Stimulated activated CD4-positive, alpha-beta T cell treated with anti-CD3 and anti-CD28 coated beads, Interleukin-15, amount 100 ng/mL, for 24 hours (primary cell): Measurements from ENCODE around the gene ANKRD29.
"Not testable (repeated sequence)": the region's sequence is repeated elsewhere in the genome, so short reads cannot be mapped to it uniquely, and the experiment has no call there.

ENCODE experiments used
- DNase-seq: peaks from one replicate; pipeline ENCODE4 v3.0.0-alpha.2; 2020

Gene ANKRD29

DNA sequence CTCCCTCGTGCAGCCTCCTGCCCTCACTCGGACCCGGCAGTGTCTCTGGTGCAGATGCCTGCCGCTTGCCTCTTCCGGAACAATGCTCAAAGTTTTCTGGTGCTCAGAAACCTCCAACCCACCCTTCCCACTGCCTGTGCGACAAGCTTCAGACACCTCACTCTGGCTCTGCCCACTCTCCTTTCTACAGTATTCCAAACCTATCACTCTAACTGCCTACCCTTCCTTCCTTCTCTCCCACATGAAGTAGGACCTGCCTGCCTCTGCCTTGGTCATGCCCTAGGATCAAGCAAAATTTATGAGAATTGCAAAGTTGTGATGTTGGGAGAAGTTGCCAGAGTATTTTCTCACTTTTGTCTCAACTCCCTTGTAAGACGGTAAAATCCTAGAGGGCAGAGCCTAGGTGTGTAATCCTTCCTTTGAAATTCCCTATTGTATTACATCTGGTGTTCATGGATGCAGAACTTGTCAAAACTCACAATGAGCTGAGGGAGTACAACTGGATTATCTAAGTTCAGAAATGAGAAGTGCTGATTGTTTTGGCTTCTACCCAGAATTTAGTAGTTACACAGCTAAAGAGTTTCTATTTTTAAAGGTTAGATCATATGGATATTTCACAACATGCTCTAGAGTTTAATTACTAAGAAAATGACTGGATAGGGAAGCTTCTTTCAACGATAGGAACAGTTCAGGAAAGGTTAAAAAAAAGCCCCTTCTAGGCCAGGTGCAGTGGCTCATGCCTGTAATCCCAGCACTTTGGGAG, 83.6 kb downstream of the ANKRD29 start:
- no peak for DNase-seq

DNA sequence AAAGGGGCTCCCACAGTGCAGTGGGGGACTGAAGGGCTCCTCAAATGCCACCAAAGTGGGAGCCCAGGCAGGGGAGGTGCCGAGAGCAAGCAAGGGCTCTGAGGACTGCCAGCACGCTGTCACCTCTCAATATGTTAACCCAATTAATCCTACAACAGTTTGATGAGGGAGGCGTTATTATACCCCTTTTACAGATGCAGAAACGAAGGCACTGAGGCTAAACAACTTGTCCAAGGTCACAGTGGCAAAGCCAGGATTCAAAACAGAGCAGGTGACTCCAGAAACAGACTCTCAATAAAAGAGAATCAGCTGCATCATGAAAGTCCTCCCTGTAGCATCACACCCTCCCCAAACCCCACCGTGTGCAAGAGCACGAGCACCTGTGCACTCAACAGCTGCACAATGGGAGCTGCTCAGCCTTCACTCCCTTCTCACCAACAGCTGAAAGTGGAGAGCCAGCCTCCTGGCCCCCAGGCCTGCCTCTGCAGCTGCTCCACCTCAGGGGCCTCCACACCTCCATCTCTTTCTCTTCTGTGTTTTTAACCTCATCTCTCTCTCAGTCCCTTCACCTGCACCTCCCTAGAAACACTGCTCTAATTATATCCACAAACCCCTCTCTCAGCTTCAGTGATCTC, 84.5 kb downstream of the ANKRD29 start:
- no peak for DNase-seq

DNA sequence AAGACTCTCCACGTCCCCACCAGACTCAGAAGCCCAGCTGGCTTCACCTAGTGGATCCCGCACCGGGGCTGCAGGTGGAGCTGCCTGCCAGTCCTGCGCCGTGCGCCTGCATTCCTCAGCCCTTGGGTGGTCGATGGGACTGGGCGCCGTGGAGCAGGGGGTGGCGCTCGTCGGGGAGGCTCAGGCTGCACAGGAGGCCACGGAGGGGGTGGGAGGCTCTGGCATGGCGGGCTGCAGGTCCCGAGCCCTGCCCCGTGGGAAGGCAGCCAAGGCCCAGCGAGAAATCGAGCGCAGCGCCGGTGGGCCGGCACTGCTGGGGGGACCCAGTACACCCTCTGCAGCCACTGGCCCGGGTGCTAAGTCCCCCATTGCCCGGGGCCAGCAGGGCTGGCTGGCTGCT, 85.2 kb downstream of the ANKRD29 start:
- not testable (repeated sequence) for DNase-seq

DNA sequence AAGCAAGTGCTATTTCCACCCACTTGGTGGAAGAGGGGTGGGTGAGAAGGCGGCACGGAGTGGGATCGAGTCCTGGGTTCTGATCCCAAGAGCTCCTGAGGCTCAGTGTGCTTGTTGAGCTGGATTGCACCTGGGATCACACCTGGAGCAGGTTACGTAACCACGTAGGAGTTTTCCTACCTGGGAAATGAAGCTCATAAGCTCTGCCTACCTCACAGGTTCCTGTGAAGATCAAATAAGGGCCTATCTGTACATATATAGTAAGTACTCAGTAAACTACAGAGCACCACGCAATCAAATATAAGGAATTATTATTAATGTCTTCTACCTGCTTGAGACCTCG, 87.4 kb downstream of the ANKRD29 start:
- no peak for DNase-seq

DNA sequence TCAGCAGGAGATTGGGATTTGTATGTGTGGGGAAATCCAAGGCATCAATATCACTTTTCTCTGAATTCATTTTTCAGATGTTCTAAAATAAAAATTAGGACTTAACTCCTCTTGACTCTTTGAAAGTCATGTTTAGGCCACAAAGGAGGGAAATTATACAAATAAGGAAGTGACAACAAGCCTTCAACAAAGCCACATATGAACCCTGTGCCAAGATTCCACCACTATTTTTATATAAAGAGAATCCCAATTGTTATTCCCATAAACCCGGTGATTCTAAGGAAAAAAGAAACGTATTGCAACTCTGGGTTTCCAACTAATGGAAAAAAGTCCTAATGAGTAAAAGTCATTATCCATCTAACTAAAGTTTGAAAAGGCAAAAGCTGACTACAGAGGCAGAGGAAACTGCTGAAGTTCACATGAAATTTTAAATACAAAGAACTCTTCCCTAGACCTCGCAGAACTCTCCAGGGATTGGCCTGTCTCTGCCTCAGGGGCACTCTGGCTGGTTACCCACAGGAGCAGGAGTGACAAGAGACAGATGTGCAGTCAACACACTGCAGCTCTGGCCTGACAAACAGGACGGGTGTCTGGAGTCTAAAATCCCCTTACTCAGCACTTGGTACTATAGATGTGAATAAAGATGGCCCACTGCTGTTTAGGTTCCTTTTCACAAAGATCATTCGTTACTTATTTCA, 88.0 kb downstream of the ANKRD29 start:
- DNase-seq, result no peak

DNA sequence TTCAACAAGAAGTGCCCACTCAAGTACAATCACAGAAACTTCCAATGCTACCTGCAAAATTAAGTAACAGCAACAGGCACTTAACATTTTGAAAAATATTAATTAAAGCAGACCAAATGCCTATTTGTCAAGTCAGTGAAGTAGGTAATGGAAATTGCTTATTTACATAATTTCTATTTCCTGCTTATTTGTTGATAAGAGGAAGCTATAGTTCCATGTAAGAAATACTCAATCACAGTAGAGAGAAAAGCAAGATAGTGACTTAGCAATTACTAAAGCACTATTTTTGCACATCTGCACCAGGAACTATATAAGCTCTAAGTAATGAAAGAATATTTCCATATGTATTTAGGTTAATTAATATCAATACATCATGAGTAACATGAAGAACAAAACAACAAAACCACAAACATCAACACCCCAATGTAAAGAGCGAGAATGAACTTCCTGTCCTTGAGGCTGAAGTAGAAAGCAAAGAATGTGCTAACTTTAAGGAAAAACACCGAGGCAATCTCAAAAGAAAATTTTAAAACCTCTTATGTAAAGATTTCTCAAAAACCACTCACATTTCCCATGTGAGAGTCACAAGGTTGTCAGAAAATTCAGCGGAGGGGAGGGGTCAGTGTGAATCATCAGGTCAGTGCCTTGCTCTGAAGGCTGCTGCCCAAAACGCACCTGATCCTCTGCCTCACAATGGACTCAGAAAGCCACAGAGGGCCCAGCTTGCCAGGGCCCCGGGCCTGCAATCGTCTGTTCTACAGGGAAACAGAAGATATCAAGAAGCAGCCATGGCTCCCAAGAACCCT, 88.9 kb downstream of the ANKRD29 start:
- peak; percentile 54 for DNase-seq

DNA sequence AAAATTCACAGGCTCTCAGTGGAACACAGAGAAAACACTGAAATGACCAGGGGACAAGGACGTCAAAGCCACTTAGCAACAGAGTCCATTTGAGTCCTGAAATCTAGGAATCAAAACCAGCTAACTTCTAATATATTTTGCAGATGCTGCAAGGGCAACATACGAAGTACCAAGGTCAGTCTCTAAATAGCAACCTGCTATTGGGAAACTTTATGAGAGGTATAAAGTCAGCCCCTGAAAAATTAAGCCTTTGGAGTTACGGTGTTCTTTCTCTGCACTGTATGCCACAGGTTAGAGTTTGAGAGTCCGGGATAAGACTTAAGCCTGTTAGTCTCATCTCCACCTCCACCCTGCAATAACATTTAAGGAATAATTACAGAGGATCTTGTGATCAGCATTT, 89.7 kb downstream of the ANKRD29 start:
- no peak for DNase-seq

DNA sequence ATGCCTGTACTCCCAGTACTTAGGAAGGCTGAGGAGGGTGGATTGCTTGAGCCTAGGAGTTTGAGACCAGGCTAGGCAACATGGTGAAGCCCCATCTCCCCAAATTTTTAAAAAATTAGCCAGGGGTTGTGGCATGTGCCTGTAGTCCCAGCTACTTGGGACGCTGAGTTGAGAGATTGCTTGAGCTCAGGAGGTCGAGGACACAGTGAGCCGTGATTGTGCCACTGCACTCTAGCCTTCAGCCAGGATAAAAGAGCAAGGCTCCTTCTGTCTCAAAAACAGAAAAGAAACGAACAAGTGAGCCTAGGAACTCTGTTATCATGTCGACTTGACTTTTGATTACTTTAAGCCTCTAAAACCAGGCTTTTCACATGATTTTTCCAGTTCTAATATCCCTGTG, 90.1 kb downstream of the ANKRD29 start:
- no peak for DNase-seq

DNA sequence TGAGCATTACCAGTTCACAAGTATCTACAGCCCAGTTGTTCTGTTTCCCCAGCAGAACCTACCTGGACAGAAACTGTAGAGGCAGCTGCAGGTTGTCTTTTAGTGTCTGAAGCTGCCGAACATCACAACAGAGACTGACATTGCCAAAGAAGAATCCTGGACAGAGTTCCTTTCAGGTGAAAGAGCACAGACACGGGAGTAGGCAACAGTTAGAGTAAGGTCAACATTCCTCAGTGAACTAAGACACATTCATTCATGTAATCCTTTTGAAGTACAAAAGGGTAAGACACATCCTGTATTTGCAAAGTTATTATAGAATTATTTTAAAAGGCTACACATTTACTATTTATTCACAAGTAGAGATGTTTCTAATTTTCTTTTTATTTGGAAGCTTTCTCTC, 90.7 kb downstream of the ANKRD29 start:
- no peak for DNase-seq

DNA sequence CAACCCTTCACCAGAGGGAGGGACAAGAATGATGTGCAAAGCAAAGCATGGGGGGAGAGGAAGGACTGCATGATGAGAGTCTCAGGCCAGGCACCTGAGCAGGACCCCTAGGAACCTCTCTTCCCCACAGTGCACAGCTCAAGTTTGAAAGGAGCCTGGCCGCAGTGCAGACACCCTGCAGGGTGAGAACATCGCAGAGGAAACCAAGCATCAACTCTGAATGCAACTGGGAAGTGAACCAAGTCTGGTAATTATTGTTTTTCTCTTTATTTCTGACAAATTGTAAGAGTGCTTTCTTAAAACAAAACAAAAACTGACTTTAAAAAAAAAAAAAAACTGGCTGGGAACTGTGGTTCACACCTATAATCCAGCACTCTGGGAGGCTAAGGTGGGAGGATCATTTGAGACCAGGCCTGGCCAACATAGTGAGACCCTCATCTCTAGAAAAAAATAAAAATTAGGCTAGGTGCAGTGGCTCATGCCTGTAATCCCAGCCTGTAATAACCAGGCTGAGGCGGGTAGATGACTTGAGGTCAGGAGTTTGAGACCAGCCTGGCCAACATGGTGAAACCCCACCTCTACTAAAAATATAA, 91.7 kb downstream of the ANKRD29 start:
- no peak for DNase-seq

DNA sequence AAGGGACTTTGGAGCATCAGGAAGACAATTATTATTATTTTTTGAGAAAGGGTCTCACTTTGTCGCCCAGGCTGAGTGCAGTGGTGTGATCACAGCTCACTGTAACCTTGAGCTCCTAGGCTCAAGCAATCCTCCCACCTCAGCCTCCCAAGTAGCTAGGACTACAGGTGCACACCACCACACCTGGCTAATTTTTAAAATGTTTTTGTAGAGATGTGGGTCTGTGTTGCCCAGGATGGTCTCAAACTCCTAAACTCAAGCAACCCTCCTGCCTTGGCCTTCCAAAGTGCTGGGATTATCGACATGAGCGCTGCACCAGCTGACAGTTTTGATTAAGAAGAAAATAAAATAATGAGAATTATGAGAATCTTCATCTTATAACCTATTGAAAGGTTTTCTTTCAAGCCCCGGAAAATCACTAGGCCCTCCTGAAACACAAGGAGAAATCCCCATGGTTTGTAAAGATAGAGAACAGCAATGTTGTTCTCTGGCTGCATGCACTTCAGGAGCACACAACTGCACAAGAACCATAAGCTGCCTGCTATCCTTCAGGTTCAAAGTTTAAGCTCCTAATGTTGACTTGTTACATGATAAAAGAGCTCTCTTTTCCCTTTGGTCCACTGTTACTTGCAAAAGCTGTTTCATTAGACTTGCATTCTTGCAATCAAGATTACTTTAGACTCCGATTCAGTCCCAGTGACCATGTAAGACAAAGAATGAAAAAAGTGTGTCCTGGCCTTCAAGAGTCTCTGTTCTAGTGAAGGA, 93.2 kb downstream of the ANKRD29 start:
- DNase-seq, result no peak

DNA sequence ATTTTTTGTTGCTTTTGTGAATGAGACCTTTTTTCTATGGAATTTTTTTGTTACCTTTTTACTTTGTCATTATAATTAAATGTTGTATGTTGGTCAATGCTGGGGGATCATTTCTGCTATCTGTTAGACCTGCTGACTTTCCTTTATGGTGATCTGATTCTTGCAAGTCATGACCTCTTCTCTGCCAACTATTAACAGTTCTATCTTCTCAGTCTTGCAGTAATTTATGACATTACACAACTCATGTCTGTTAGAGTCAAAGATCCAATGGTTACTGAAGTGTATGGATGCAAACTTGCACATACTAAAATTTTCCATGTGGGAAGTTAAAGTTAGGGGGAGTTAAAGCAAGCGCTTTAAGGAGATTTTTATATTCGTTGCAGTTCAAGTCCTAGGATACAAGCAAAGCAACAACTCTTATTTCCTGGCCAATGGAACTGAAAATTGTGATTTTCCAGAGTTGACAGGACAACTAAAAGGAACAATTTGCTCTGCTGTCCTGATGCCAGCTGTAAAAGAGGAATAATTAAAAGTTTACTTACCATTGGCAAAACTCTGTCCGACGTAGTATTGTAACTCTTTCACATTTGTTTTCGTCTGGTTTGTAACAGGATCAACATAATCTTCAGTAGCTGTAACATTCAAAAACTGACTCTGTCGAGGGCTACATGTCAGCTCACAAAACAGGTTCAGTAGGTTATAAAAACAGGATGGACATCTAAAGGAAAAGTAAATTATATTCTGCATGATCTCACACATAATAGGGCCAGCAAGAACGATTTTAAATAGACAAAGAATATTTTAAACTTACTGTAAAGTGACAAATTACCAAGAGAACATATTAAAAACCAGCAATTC, 94.2 kb downstream of the ANKRD29 start:
- no peak for DNase-seq

DNA sequence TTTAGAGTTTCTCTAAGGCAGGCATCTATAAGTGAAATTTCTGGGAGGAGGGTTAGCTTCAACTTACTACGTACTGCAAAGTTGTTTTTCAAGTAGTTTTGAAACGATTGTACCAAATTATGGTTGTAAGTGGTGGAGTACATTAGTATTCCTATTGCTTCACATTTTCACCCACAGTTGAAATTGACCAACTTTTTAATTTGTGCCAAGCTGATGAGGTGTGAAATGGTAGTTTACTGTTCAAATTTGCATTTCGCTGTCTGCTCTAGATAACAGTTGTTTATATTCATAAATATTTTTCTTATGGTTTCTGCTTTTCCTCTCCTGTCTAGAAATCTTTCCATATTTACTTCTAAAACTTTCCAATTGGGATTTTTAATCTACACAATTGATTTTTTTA, 95.0 kb downstream of the ANKRD29 start:
- no peak for DNase-seq

DNA sequence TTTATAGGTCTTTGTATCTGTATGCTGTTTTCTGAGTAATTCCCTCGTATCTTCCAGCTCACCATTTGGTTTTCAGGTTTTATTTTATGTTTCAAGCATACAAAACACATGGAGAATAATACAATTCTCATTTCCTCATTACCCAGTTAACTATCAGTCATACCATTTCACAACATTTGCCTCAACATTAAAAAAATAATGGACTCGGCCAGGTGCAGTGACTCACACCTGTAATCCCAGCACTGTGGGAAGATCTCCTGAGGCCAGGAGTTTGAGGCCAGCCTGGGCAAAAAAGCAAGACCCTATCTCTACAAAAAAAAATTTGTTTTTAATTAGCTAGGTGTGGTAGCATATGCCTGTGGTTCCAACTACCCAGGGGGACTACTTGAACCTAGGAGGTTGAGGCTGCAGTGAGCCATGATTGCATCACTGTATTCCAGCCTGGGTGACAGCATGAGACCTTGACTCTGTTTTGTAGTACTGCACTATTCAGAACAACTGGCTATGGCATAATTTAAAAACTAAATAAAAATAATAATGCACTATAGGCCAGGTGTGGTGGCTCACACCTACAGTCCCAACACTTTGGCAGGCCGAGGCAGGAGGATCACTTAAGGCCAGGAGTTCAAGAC, 96.7 kb downstream of the ANKRD29 start:
- DNase-seq, result no peak

DNA sequence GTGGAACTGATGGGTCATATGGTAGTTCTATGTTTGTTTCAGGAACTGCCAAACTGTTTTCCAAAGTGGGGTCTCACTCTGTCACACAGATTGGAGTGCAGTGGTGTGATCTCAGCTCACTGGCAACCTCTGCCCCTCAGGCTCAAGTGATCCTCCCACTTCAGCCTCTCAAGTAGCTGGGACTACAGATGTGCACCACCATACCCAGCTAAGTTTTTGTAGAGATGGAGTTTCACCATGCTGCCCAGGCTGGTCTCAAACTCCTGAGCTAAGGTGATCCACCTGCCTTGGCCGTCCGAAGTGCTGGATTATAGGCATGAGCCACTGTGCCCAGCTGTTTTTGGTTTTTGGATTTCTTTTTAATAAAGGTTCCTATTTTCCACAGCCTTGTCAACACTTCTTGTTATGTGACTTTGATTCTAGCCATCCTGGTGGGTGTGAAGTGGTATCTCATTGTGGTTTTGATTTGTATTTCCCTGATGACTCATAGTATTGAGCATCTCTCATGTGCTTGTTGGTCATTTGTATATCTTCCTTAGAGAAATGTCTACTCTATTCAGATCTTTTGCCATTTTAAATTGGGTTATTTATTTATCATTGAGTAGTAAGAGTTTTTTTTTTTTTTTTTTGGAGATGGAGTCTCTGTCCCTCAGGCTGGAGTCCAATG, 99.2 kb downstream of the ANKRD29 start:
- DNase-seq, result no peak

DNA sequence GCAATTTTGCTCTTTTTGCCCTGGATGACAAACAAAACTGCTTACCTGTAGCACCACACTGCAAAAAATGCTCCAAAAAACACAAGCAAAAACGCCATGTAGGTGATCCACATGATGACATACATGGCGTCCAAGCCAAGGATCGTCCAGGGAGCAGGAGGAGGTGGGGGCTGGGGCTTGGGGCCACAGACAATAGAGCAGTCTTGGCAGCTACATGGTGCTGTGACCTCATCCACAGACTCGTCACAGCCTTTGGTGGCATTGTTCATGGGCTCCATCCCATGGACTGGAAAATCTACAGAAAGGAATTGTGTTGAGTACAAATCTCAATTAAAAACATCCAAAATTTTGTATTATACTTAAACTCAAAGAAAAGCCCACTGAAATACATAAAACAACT, 102.5 kb downstream of the ANKRD29 start:
- DNase-seq, result no peak

DNA sequence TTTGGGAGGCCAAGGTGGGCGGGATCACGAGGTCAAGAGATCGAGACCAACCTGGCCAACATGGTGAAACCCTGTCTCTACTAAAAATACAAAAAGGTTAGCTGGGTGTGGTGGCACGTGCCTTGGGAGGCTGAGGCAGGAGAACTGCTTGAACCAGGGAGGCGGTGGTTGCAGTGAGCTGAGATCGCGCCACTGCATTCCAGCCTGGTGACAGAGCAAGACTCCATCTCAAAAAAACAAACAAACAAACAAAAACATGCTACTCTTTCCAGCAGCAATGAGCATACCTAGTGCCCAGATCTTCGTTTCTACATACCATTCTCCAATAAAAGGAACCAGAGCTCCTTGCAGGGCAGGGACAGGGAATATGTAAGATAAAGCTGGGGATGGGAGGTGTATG, 105.2 kb downstream of the ANKRD29 start:
- DNase-seq, result not testable (repeated sequence)

DNA sequence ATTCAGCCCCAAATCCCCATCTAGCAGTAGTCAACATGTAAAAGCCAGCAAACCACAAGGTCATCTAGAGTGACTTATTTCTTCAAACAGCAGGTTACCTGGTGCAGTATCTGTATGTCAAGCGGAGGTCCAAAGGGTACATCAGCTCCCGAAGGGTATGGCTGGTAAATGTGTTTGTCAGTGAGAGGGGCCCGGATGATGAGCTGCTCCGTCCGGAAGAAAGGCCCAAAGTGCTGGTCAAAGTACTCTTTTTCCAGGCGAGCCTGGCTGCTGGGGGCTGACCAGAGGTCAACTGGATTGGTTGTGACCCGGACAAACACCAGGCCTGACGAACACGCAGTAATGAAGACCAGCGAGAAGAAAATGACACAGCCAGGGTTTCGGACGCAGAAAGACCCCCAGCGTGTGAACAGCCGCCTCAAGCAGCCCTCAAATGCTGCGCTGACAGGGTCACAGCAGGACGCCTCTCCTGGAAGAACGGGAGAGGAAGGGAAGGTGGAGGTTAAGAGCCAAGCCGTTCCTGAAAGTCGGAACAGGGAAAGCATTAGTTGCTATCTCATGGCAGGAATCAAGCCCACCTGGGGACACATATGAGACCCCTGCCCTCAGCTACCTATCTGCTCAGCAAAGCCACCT, 106.4 kb downstream of the ANKRD29 start:
- no peak for DNase-seq

DNA sequence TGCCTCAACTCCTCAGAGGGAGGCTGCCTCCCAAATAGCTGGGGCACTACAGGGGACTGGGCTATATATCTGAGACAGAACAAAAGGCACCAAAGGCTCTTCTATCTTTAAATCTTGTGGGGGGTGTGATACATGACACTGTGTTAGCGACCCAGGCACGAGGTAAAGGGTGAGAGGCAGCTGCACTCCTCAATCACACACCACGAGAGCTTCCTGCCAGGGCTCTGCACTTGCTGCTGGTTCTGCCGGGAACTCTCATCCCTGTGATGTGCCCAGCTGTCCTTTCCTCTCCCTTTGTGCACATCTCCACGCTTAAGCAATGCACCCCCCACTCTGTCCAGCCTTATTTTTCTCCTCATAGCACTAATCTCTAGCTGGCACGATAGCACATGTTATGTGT, 108.8 kb downstream of the ANKRD29 start:
- DNase-seq, result no peak

DNA sequence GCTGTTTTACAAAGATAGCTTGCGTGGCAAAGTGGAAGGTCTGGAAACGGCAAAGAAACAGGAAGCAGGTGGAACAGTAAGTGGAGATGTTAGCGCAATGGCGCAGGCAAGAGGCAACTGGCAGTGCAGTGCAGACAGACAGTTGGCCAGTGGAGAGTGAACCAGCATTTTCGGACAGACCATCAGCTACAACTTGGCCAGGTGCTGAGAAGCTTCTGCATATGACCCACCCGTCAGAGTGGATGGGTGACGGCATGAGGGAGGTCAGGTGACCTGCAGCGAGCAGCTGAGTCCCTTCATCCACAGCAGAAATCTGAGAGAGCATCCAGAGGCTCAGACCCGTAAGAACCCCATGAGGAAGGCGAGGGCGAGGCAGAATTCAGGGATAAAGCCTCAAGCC, 110.2 kb downstream of the ANKRD29 start:
- DNase-seq, result no peak
